HepG2 (cell line): ENCODE measurements around the gene WNT7A. TPM values are rescaled to one million over a fixed set of nuclear protein-coding genes. Genes with fewer than 3 reads are reported as not detected.

Experiments
- ATAC-seq: fragments of 200-7000 bp; cut with Tn5 transposase; 3 replicates; pipeline ENCODE4 v1.9.1; 2020; ENCODE audit warnings: mild to moderate bottlenecking, moderate library complexity
- BruUV-seq: library from RNA; stranded (reverse); fragments of 400-500 nt; replicated peaks from 2 replicates; lab custom pipeline; 2021; lab: Mats Ljungman, UMichigan
- CTCF ChIA-PET: fragments of 300-600 bp; formaldehyde crosslinking; extraction: SDS; loops from one replicate; lab custom pipeline; 2021; ENCODE audit warnings: low total read pairs, inconsistent platforms, low intra/inter-chr PET ratio; lab: Yijun Ruan, JAX
- POLR2A ChIA-PET: fragments of 350-600 bp; sonication (Branson Sonifier 250); formaldehyde crosslinking; loops from one replicate; lab custom pipeline; 2020; ENCODE audit warnings: antibody characterized with exemption, inconsistent platforms; lab: Yijun Ruan, JAX
- DNase-seq: peaks from one replicate; pipeline ENCODE4 v3.0.0-alpha.2; 2015; ENCODE audit warnings: low spot score
- FAIRE-seq: peaks from 3 replicates; lab custom pipeline; 2011; peaks lifted over from hg19 to GRCh38; lab: Jason Lieb, UNC
- H2AFZ ChIP-seq: one replicate; pipeline ENCODE4 v1.6.1; 2011; ENCODE audit warnings: low read length, inconsistent platforms
- H3K27ac ChIP-seq: fragments of 300-600 bp; 3 replicates; pipeline ENCODE4 v1.8.0; 2011; ENCODE audit warnings: mixed run types, mild to moderate bottlenecking, mixed read lengths, low read length, inconsistent platforms; ENCODE audit not compliant: insufficient read depth; ENCODE audit errors: extremely low read length
- H3K27me3 ChIP-seq, 2 experiments: fragments of 200-600 bp in 1 of 2; 2 replicates in 1 of 2; 3 replicates in 1 of 2; pipeline versions ENCODE4 v1.6.0 to v1.8.0; 2011; ENCODE audit warnings: low read length in 2 of 2, mild to moderate bottlenecking in 2 of 2, moderate library complexity in 2 of 2, inconsistent platforms in 1 of 2; ENCODE audit not compliant: insufficient read depth in 2 of 2, control insufficient read depth in 1 of 2
- H3K36me3 ChIP-seq, 2 experiments: fragments of 200-600 bp in 1 of 2; replicated peaks in 1 of 2; 2 replicates in 1 of 2; 3 replicates in 1 of 2; pipeline versions ENCODE4 v1.5.1 to v1.8.0; 2011; ENCODE audit warnings: low read length in 2 of 2, inconsistent platforms in 1 of 2; ENCODE audit not compliant: insufficient read depth in 2 of 2, control insufficient read depth in 1 of 2
- H3K4me1 ChIP-seq: 2 replicates; pipeline ENCODE4 v1.5.1; 2012; ENCODE audit warnings: low read length, inconsistent platforms; ENCODE audit not compliant: insufficient read depth
- H3K4me2 ChIP-seq: 2 replicates; pipeline ENCODE4 v1.6.0; 2011; ENCODE audit warnings: low read depth, low read length, inconsistent platforms
- H3K4me3 ChIP-seq, 3 experiments: fragments of 200-600 bp in 1 of 3; sonication (generic), shearing (Covaris generic) in 1 of 3; replicated peaks in 1 of 3; 2 replicates each; pipeline ENCODE4 v1.5.1; 2011 to 2016; ENCODE audit warnings: low read length in 3 of 3, inconsistent platforms in 2 of 3, low read depth in 2 of 3, mild to moderate bottlenecking in 2 of 3, control low read depth in 1 of 3, mixed read lengths in 1 of 3; ENCODE audit not compliant: insufficient read depth in 1 of 3
- H3K79me2 ChIP-seq: one replicate; pipeline ENCODE4 v1.6.1; 2011; ENCODE audit warnings: low read length, inconsistent platforms; ENCODE audit not compliant: insufficient read depth
- H3K9ac ChIP-seq: 2 replicates; pipeline ENCODE4 v1.6.0; 2011; ENCODE audit warnings: mild to moderate bottlenecking, low read depth, low read length, inconsistent platforms; ENCODE audit not compliant: insufficient read depth
- H3K9me3 ChIP-seq: 2 replicates; pipeline ENCODE4 v1.5.1; 2012; ENCODE audit warnings: mild to moderate bottlenecking, low read length
- H4K20me1 ChIP-seq: 2 replicates; pipeline ENCODE4 v1.6.0; 2011; ENCODE audit warnings: inconsistent platforms, mild to moderate bottlenecking, low read length, moderate library complexity; ENCODE audit not compliant: insufficient read depth
- ARID4A ChIP-seq: sonication (generic); formaldehyde crosslinking; IDR thresholded peaks from 2 replicates; pipeline ENCODE4 v1.5.0; 2020; ENCODE audit warnings: mild to moderate bottlenecking, missing genetic modification reagents, borderline replicate concordance
- GTF3A ChIP-seq: sonication (generic); formaldehyde crosslinking; conservative IDR thresholded peaks from 2 replicates; pipeline ENCODE4 v1.4.0; 2020; ENCODE audit warnings: mild to moderate bottlenecking, missing genetic modification reagents
- HOMEZ ChIP-seq: IDR thresholded peaks from 2 replicates; pipeline ENCODE4 v1.6.1; 2016; ENCODE audit warnings: low read depth
- LBX2 ChIP-seq: sonication (generic); formaldehyde crosslinking; IDR thresholded peaks from 2 replicates; pipeline ENCODE4 v1.5.0; 2020; ENCODE audit warnings: missing genetic modification reagents, mild to moderate bottlenecking, borderline replicate concordance
- PCBP2 ChIP-seq: fragments of 200-400 bp; formaldehyde crosslinking; optimal IDR thresholded peaks from 2 replicates; pipeline ENCODE3; 2018; ENCODE audit warnings: low read length, low read depth; ENCODE audit not compliant: poor library complexity, severe bottlenecking
- TCF7 ChIP-seq: sonication (generic); IDR thresholded peaks from 2 replicates; pipeline ENCODE4 v1.6.1; 2016; ENCODE audit warnings: antibody characterized with exemption, low read depth
- ZBTB20 ChIP-seq: sonication (generic); formaldehyde crosslinking; IDR thresholded peaks from 2 replicates; pipeline ENCODE4 v1.8.1; 2023; ENCODE audit warnings: missing genetic modification reagents, low read depth, mild to moderate bottlenecking, borderline replicate concordance
- ZNF101 ChIP-seq: sonication (generic); formaldehyde crosslinking; IDR thresholded peaks from 2 replicates; pipeline ENCODE4 v1.4.0; 2020; ENCODE audit warnings: mild to moderate bottlenecking, low read depth, missing genetic modification reagents, borderline replicate concordance
- ZNF274 ChIP-seq: sonication (generic); formaldehyde crosslinking; IDR thresholded peaks from 2 replicates; pipeline ENCODE4 v1.5.1; 2020; ENCODE audit warnings: mild to moderate bottlenecking, missing genetic modification reagents
- ZNF282 ChIP-seq: fragments of 450-650 bp; IDR thresholded peaks from 2 replicates; pipeline ENCODE4 v1.6.1; 2018; ENCODE audit not compliant: partially characterized antibody
- ZNF296 ChIP-seq: sonication (generic); formaldehyde crosslinking; conservative IDR thresholded peaks from 2 replicates; pipeline ENCODE4 v1.5.0; 2020; ENCODE audit warnings: mild to moderate bottlenecking, missing genetic modification reagents
- ZNF33A ChIP-seq: sonication (generic); formaldehyde crosslinking; IDR thresholded peaks from 2 replicates; pipeline ENCODE4 v1.5.1; 2020; ENCODE audit warnings: missing genetic modification reagents, mild to moderate bottlenecking, moderate library complexity, borderline replicate concordance
- ZNF367 ChIP-seq: sonication (generic); formaldehyde crosslinking; IDR thresholded peaks from 2 replicates; pipeline ENCODE4 v1.4.0; 2020; ENCODE audit warnings: missing genetic modification reagents, borderline replicate concordance
- ZNF552 ChIP-seq: sonication (generic); formaldehyde crosslinking; IDR thresholded peaks from 2 replicates; pipeline ENCODE4 v1.9.0; 2022; ENCODE audit warnings: missing genetic modification reagents, mild to moderate bottlenecking, borderline replicate concordance
- ZNF616 ChIP-seq: sonication (generic); formaldehyde crosslinking; IDR thresholded peaks from 2 replicates; pipeline ENCODE4 v1.5.0; 2020; ENCODE audit warnings: low read depth, mild to moderate bottlenecking, missing genetic modification reagents
- ZNF644 ChIP-seq: IDR thresholded peaks from 2 replicates; pipeline ENCODE4 v1.6.1; 2016; ENCODE audit warnings: low read depth
- WGBS: methylation state at CpG from one replicate; pipeline ENCODE4 v1.1.6; 2017; ENCODE audit warnings: low lambda C conversion rate; 5-methylcytosine and 5-hydroxymethylcytosine counted together
- in situ Hi-C: cut with HindIII; loops from 2 replicates; pipeline ENCODE4 v1.10.0; 2017; ENCODE audit warnings: low pct_unique_long_range_greater_than_20kb; ENCODE audit not compliant: extremely low pct_ligation_motif_present
- intact Hi-C: fragments of 100-400 bp; cut with micrococcal nuclease; formaldehyde crosslinking; loops from one replicate; pipeline ENCODE4 v1.10.0; 2022; ENCODE audit not compliant: unreplicated experiment
- polyA plus RNA-seq, 8 experiments: library from polyadenylated mRNA; depleted of rRNA in 3 of 8; stranded (reverse) in 7 of 8; unstranded in 1 of 8; fragments of >200 nt; fragmentation: Illumina TruSeq in 4 of 8; extraction: Trizol in 4 of 8; gene quantifications; 2 replicates each; pipeline versions ENCODE4 v1.2.1 to v1.2.3, GENCODE V29; 2011 to 2016; ENCODE audit warnings: low read depth in 4 of 8, missing spikeins in 1 of 8, mixed read lengths in 1 of 8; ENCODE audit not compliant: insufficient read depth in 1 of 8
- total RNA-seq, 5 experiments: library from RNA; depleted of rRNA; stranded (reverse); fragments of >200 nt; fragmentation: Illumina TruSeq; extraction: Trizol; gene quantifications; 2 replicates each; pipeline ENCODE4 v1.2.3, GENCODE V29; 2016; ENCODE audit warnings: low read depth in 1 of 5

WNT7A gene
- total and polyA plus RNA-seq, 2 of the 13 experiments (the other 11 are each of a cell fraction or from before 2014, with no cell fraction given), result not detected

- ChIA-PET CTCF (no interaction called here), POLR2A (no interaction called here)
- H3K4me3 ChIP-seq, result no peak overlapping the region
- FAIRE-seq (no peak), DNase-seq (no peak), ATAC-seq (no peak)
- H3K4me1 ChIP-seq, result no peaks in the 10 kb centered on the region
- 22% methylated on average over 8 of the region's 11 CpGs for WGBS
- TF ChIP-seq ZNF616 (CRISPR knock-in tag), result no peak
- TF ChIP-seq ZNF296 (CRISPR knock-in tag), result no peak
- no peak for TF ChIP-seq ARID4A
- no peak for TF ChIP-seq ZBTB20
- no peak for TF ChIP-seq GTF3A
- no peak for TF ChIP-seq TCF7
- TF ChIP-seq ZNF33A (CRISPR knock-in tag), result no peak
- TF ChIP-seq ZNF274 (CRISPR knock-in tag), result no peak
- no peak for TF ChIP-seq ZNF644 (CRISPR knock-in tag)
- TF ChIP-seq ZNF552 (CRISPR knock-in tag), result no peak
- TF ChIP-seq ZNF101, result no peak
- TF ChIP-seq LBX2, result no peak
- TF ChIP-seq ZNF282, result no peak
- TF ChIP-seq ZNF367 (CRISPR knock-in tag), result no peak
- TF ChIP-seq PCBP2, result no peak
- no peak for TF ChIP-seq HOMEZ (CRISPR knock-in tag)
- no TSS peak for BruUV-seq
- H3K4me2 ChIP-seq, result no peak overlapping the region
- in situ Hi-C loops, result no loop called here
- intact Hi-C loops, result no loop called here
- peaks cover 0 to 78% of the 10 kb centered on the region in 2 experiments; a peak in 4 of 5 replicates for H3K27me3 ChIP-seq
- H3K9me3 ChIP-seq, result no peaks in the 10 kb centered on the region
- no peaks in the 10 kb centered on the region for H3K79me2 ChIP-seq
- no peak overlapping the region for H3K27ac ChIP-seq
- no peaks in the 10 kb centered on the region for H3K36me3 ChIP-seq
- H3K9ac ChIP-seq, result no peak overlapping the region
- H4K20me1 ChIP-seq, result no peaks in the 10 kb centered on the region
- H2AFZ ChIP-seq, result no peak overlapping the region
These were observed 81.5 kb downstream of the WNT7A start for GRCh38 chr3:13798401-13798800.
